HG02973 (cell line): ENCODE results near the gene TMEM205.
"Not testable (repeated sequence)": the region's sequence is repeated elsewhere in the genome, so short reads cannot be mapped to it uniquely, and the experiment has no call there.

Source experiments
- ATAC-seq: cut with Tn5 transposase; IDR thresholded peaks from one replicate; pipeline ENCODE4 v1.9.1; 2021; ENCODE audit warnings: moderate library complexity; ENCODE audit not compliant: unreplicated experiment

TMEM205 gene

GRCh38 chr19:11373166-11373884, 27.3 kb upstream of the TMEM205 start:
- ATAC-seq, result no peak

GRCh38 chr19:11370744-11371143, 24.7 kb upstream of the TMEM205 start:
- no peak for ATAC-seq

GRCh38 chr19:11367528-11367927, 21.5 kb upstream of the TMEM205 start:
- ATAC-seq, result no peak

- no peak for ATAC-seq
Measured at GRCh38 chr19:11365557-11366117, 19.6 kb upstream of the TMEM205 start.

- no peak for ATAC-seq
Measured at GRCh38 chr19:11364935-11365334, 18.9 kb upstream of the TMEM205 start.

- no peak for ATAC-seq
Measured at GRCh38 chr19:11364296-11364904, 18.3 kb upstream of the TMEM205 start.

- no peak for ATAC-seq
Measured at GRCh38 chr19:11363881-11364280, 17.8 kb upstream of the TMEM205 start.

- no peak for ATAC-seq
Measured at GRCh38 chr19:11361771-11362731, 16.0 kb upstream of the TMEM205 start.

GRCh38 chr19:11361037-11361770, 15.1 kb upstream of the TMEM205 start:
- ATAC-seq, result no peak

- ATAC-seq, result no peak
Measured at GRCh38 chr19:11359421-11359820, 13.4 kb upstream of the TMEM205 start.

GRCh38 chr19:11356676-11357550, 10.8 kb upstream of the TMEM205 start:
- ATAC-seq, result no peak

GRCh38 chr19:11356074-11356397, 10.0 kb upstream of the TMEM205 start:
- no peak for ATAC-seq

GRCh38 chr19:11355160-11356073, 9.3 kb upstream of the TMEM205 start, which contains the start of gene PLPPR2:
PLPPR2 (plus strand) TSS chr19:11355432; CDS start chr19:11357674, 2,242 bp downstream.
- no peak for ATAC-seq

- ATAC-seq, result not testable (repeated sequence)
Measured at GRCh38 chr19:11354102-11354501, 8.0 kb upstream of the TMEM205 start.

GRCh38 chr19:11349171-11349570, 3.1 kb upstream of the TMEM205 start:
- ATAC-seq, result no peak

- ATAC-seq, result no peak
Measured at GRCh38 chr19:11347546-11348039, 1.5 kb upstream of the TMEM205 start.

- ATAC-seq, result no peak
Measured at GRCh38 chr19:11345122-11345803, 805 bp downstream of the TMEM205 start.

- ATAC-seq, result no peak
Measured at GRCh38 chr19:11342429-11342828, 3.6 kb downstream of the TMEM205 start.
